Measurements from ENCODE around the gene SF3B2.
"Not testable (repeated sequence)": the region's sequence is repeated elsewhere in the genome, so short reads cannot be mapped to it uniquely, and the experiment has no call there.

Gene SF3B2

DNA sequence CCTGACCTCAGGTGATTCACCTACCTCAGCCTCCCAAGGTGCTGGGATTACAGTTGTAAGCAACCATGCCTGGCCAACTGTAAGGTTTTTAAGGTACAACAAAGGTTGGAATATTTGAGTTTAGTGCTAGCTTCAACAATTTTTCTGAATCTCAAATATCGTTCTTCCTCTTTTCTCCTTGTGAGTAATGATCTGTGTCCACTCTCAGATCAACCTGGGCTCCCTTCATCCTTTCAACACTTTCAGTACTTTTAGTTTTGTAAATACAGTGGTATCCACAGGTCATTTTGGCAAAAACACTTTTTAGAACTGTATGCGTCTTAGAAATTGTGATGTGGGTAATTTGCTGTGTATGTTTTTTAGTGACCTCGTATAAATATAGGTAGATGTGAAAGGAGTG, 25.8 kb downstream of the SF3B2 start:
- DNase-seq: no peak

DNA sequence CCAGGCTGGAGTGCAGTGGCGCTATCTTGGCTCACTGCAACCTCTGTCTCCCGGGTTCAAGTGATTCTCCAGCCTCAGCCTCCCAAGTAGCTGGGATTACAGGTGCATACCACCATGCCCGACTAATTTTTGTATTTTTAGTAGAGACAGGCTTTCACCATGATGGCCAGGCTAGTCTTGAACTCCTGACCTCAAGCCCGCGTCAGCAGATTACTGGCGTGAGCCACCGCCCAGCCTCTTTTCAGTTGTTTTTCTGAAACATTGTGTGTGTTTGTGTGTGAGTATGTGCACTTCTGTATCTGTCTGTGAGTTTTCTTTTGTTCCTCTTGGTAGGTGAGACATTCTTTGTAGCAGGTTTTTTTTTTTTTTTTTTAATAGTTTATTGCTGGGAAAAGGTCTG, 26.8 kb downstream of the SF3B2 start:
- DNase-seq: not testable (repeated sequence)

DNA sequence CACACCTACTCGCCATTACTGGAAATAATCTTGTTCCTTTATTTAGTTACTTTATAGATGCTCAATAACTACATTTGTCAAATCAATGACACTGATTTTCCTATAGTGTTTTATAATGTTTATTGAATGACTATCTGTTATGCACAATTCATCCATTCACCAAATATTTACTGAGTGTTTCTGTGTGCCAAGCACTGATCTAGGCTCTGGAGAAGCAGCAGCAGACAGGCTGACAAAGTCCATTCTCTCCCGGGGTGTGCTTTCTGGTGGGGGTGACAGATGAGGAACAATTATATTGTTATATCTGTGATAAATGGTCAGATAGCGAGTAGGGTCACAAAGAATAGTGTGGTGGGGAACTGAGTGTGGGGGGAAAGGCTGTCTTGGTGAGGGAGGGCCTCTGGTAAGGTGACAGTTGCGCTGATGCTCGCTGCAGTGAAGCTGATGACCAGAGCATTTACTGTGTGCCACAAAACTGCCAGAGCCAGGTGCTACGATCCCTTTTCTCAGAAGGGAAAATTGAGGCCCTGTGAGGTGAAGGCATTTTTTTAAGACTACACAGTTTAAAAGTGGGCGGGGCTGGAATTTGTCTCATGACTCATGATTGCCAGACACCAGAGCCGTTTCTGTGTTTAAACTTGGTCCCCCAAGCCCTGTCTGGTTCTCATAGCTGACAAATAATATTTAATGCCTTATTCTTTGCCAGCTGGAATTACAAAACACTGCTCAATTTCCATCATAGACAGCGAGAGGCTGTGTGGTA, 28.1 kb downstream of the SF3B2 start:
- DNase-seq: no peak

DNA sequence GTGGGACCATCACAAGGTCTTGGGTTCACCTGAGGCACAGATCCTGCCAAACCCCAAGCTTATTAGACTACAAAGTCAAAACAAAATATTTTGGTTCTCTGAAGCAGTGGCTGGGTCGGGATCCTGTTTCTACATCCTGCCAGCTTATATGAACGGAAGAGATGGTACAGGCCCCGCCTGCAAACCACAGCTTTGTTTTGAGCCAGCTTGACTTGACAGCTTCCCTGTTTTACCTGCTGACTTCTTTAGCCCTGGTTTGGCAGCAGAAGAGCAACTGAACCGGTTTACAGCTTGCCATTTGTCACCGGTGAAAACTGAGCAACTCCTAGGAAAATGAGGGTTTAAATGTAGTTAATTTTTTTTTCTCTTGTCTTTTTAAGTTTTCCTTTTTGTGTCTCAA, 29.3 kb downstream of the SF3B2 start:
- peak; percentile 63 for DNase-seq

DNA sequence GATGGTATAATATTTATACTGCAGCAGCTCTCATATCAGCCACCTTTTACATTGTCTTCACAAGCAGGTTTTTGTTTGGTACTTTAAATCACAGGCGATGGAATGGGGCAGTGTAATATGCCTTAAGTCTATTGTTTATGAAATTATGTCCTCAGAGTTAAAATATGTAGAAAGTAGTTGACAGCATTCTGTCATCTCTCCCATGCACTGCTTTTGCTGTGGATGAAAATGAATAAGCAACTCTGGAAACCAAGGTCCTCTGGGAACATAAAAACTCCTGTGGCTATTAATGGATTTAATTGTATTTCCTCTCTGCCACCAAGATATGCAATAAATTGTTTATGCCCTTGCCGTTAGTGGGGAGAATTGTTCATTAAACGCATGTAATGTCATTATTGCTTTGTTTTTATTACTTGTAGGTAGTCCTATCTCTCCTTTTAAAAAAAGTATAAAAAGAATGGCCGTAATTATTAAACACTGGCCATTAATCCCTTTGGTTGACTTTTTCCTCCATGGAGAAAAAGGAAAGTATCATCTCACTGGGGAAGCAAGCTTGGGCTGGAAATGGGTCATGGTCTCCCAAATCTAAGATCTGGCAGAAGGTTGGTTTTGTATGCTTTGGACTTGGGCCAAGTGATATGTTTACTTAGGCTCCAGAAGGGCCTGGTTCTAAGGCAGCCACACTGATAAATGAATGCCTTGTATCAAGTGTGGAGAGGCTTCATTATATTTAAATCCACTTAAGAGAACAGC, 31.0 kb downstream of the SF3B2 start:
- no peak for DNase-seq

DNA sequence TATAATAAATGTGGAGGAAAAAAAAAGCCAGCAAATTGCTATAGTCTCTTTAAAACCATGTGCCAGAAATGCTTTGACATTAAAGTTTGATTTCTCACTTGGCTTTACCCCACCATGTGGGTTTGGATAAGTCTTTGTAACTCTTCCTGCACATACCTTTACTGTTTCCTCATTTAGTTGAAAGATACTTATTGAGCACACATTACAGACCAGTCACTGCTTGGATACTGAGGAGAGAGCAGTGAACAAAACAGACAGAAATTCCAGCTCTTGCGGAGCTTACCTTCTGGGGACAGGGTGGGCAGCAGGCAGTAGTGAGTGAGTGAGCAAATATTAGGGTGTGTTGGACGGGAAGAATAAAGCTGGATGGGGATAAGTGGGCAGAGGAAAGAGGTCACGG, 31.6 kb downstream of the SF3B2 start:
- DNase-seq: no peak

DNA sequence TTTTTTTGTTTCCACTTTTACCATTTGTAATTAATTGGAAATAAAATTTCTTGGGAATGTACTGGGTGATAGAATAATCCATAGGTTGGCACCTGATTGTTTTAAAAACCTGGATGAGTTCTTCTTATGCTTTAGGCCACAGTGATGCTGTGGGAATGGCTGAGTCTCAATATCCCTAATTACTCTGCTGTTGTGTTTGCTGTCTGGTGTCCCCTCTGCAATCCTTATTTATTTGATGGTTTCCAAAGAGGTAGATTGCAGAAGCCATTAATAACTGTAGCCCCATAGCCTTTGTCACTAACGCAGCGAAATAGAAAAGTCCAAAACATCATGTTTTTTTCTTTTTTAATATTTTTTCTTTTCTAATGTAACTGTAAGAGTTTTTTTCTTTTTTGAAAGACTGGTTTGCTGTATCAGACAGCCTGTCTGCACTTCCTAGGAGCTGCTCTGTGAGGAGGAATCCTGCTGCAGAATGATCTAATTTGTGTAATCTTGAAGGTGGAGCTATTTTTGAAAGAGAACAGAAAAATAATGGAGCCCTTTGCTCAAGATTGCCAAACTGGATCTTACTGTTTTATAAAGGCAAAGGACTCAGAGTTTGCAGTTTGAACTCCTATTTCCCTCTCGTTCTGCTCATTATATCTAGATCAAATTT, 32.8 kb downstream of the SF3B2 start:
- no peak for DNase-seq

DNA sequence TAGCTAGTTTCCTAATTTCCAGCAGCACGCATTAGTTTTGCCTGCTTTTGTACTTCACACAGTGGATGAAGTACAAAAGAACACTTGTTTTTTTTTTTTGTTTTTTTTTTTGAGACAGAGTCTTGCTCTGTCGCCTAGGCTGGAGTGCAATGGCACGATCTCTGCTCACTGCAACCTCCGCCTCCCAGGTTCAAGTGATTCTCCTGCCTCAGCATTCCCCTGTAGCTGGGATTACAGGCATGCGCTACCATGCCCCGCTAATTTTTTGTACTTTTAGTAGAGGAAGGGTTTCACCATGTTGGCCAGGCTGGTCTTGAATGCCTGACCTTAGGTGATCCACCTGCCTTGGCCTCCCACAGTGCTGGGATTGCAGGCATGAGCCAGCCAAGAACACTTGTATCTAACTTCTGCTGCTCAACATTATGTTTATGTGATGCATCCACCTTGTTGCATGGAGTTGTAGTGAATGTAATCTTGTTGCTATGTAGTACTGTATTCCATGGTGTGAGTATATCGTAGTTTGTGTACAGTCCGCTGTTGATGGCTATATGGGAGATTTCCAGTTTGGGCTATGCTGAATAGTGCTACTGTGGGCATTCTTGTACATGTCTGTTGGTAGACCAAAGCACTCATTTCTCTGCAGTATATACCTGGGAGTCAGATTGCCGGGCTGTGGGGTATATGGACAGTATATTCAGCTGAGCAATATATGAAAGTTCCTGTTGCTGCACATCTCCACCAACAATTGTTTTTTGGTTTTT, 35.2 kb downstream of the SF3B2 start:
- no peak for DNase-seq

DNA sequence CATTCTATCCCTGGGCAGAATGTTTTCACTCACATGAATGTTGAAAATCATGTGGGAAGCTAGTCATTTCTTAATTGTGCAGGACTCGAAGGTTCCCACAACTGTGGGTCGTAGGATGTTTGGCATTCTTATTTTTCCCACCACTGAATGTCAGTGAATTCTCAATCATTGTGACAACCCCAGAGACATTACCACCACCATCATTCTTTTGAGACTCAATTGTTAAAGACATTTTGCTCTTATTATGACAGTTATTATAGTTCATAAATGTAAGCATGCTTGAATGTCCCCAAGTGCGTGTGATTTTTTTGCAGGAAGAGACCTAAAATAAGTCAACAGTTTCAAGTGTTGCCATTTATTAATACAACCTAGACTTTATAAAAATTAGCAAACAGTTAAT, 36.9 kb downstream of the SF3B2 start:
- no peak for DNase-seq

DNA sequence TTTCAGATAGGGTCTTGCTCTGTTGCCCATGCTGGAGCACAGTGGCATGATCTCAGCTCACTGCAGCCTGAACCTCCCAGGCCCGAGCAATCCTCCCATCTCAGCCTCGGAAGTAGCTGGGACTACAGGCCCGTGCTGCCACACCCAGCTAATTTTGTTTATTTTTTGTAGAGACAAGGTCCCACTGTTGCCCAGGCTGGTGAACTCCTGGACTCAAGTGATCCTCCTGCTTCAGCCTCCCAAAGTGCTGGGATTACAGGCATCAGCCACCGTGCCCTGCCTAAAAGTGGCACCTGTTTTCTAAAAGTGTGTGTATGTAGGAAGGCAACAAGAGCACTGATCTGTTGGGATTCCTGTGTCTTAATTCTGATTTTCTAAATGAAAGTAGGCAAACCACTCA, 38.1 kb downstream of the SF3B2 start:
- DNase-seq: no peak

DNA sequence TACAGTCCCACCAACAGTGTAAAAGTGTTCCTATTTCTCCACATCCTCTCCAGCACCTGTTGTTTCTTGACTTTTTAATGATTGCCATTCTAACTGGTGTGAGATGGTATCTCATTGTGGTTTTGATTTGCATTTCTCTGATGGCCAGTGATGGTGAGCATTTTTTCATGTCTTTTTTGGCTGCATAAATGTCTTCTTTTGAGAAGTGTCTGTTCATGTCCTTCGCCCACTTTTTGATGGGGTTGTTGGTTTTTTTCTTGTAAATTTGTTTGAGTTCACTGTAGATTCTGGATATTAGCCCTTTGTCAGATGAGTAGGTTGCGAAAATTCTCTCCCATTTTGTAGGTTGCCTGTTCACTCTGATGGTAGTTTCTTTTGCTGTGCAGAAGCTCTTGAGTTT, 40.0 kb downstream of the SF3B2 start:
- not testable (repeated sequence) for DNase-seq

DNA sequence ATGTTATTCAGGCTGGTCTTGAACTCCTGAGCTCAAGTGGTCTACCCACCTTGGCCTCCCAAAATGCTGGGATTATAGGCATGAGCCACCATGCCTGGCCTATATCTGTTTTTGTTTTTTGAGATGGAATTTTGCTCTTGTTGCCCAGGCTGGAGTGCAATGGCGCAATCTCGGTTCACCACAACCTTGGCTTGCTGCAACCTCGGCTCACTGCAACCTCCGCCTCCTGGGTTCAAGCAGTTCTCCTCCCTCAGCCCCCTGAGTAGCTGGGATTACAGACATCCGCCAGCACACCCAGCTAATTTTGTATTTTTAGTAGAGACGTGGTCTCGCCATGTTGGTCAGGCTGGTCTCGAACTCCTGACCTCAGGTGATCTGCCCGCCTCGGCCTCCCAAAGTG, 47.6 kb downstream of the SF3B2 start:
- DNase-seq: peak; percentile 10

DNA sequence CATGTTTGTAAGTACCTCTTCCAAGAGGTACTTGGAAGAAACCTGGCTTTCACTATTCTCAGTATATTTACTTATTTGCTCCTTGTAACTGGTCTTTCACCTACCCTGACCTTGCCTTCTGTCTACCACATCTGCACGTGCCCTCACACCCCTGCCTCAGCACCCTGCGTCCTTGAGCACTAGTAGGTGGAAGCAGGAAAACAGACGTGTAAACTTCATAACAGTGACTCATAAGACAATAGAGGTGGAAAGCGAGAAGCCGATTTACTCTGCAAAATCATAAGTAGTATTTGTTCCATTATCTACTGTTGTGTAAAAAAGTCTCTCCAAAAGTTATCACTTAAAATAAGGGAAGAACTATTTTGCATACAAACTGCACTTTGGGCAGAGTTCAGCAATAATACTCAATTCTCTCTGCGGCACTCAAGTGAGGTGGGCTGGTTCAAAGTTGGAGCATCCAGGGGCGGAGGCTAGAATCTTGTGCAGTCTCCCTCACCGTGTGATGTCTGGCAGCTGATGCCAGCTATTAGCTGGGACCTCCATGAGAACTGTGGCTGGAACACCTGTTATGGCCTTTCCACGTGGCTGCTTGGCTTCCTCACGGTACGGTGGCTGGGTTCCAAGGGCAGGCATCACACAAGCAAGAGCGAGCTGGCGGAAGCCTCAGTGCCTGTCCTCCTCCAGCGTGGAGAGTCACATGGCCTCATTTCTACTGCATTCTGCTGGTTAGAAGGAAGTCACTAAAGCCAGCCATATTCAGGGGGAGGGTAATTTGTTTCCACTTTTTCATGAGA, 48.3 kb downstream of the SF3B2 start:
- peak; percentile 52 for DNase-seq

DNA sequence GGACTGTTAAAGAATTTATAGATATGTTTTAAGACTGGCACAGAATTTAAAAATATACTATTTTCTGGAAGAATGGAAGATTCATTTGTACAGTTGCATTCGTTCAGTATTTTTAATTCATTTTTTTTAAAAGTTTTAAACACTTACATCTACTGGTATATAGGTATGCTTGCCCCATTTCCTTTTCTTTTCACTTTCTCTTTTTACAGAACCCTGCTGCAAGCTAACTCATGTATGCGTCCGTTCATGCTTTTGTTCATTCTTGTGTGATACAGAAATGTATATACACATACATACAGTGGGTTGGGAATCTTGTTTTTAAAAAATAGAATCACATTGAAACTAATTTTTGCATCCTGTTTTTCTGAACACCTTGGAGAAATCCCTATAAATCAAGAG, 48.9 kb downstream of the SF3B2 start:
- DNase-seq: no peak

DNA sequence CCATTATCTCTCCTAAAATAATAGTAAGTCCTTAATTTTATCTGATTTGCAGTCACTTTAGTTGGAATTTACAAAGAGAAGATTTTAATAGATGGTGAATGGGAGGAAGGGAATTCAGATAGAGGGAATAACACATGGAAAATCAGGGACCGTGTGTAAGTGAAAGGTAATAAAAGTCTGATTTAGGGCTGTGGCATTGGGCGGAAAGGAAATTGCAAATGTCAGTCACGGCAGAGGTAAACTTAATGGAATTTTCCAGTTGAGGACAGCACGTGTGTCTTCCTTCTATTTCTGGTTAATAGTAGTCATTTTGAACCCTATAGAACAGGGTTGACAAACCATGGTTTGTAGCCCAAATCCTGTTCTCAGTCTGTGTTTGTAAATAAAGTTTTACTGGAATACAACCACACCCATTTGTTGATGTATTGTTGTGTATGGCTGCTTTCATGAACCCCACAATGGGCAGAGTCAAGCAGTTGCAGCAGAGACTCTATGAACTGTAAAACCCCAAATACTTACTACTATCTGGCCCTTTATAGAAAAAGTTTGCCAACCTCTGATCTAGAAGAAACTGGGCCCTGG, 52.0 kb downstream of the SF3B2 start:
- no peak for DNase-seq

DNA sequence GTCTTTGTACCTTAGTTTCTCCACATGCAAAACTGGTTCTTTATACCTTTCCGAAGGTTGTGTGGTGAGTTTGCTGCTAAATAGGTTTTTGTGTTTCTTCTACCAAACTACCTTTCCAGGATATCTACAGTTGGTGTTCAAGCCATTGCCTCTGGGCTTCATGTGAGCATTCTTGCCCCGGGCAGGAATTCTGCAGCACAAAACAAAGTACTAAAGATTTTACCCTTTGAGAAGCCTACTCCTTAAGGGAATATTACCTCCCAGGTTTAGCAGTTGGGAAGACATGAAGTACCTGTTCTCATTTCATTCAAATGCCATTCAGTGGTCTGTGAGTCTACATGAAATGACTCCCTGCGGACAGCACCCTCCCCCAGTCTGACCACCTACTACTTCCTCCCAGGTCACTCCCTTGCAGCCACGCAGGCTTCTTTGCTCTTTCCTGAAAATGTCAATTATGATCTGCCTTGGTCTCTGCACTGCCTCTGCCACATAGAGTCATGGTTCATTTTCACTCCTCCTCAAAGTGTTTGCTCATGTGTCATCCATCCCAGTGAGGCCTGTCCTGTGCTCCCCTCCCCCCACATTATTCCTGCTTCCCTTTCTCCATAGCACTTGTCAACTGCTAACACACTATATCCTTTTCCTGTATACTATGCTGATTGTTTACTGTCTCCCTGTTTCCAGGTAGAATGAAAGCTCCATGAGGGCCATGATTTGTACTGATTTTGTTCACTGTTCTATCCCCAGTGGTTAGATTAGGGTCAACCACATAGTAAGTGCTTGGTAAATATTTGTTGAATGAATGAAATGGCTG, 54.8 kb downstream of the SF3B2 start:
- DNase-seq: no peak

DNA sequence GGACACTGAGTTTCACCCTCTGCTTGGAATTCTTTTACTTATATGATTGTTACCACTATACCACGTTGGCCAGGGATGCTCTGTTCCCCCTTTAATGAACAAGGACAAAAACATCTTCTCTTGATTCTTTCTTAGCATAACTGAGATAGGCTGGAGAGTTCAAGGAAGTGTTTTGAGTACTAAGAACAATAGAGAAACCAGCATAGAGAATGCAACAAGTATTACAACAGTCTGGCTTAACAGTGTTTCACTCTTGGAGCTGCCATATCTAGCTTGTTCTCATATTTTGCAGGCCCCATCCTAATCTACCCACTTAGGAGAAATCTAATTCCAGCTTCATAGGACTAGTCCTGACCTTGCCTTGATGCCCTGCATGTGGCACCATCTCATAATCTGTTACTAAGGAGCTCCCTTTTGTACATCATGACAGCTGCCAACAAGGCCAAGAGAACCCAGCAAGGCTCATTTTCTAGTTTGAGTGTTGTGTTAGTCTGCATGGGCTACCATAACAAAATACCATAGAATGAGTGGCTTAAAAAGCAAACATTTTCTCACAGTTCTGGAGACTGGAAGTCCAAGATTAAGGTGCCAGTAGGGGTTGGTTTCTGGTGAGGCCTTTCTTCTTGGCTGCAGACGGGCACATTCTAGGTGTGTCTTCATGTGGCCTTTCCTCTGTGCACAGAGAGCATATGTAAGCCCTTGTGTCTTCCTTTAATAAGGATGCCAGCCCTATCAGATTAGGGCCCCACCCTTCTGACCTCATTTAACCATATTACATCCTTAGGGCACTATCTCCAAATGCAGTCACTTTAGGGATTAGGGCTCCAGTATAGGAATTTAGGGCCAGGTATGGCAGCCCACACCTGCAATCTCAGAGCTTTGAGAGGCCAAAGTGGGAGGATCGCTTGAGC, 55.7 kb downstream of the SF3B2 start:
- DNase-seq: no peak

DNA sequence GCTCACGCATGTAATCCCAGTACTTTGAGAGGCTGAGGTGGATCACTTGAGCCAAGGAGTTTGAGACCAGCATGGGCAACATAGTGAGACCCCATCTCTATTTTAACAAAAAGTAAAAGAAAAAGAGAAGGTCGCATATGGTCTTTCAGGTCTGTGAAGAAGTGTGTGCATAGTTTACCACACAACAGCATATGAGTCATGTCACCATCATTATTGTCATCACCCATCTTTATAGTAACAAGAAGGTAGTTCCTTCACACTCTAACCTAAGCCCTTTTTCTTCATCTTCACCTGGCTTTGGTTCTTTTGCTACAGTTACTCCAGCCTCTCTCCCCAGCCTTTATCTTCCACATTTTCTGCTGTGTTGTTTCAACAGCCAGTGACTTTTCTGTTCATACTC, 57.1 kb downstream of the SF3B2 start:
- no peak for DNase-seq

DNA sequence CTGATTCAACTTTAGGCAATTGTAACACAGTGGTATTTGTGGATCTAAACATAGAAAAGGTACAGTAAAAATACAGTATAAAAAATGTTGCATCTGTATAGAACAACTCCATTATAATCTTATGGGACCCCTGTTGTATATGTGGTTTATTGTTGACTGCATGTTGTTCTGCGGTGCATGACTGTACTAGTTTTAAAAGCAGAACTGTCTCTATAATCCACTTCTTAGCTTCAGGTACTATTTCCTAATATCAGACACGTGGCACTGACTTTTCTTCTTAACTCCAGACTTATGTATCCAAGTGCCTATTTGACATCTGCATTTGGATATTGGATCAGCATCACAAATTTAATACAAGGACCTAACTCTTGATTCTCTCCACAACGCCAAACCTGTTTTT, 59.0 kb downstream of the SF3B2 start:
- DNase-seq: no peak

DNA sequence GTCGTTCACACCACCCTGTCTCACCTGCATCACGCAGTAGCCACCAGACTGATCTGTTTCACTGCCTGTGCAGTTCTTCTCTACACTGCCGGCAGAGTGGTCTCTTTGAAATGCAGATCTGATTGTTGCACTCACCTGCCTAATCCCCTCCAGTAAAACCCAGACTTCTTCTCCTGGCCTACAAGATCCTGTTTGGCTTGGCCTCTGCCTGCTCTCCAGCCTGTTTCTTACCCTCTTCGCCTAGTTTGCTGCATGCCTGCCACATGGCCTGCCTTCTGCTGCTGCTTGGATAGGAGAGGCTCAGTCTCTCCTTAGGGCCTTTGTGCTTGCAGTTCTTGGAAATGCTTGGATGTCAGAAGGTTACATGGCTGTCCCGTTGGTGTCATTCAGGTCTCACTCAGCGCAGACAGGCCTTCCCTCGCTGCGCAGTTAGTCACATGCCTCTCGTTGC, 59.9 kb downstream of the SF3B2 start:
- no peak for DNase-seq
